SK-N-MC (cell line): ENCODE measurements around the gene B4GAT1.
"Not testable (repeated sequence)": the region's sequence is repeated elsewhere in the genome, so short reads cannot be mapped to it uniquely, and the experiment has no call there.

ENCODE experiments used
- DNase-seq: peaks from one replicate; pipeline ENCODE4 v3.0.0-alpha.2; 2011; ENCODE audit warnings: low read depth, low spot score
- H3K27ac ChIP-seq: fragments of 200-600 bp; sonication (generic); 2 replicates; pipeline ENCODE4 v1.5.1; 2016; ENCODE audit warnings: mixed run types
- H3K36me3 ChIP-seq: fragments of 200-600 bp; sonication (generic); 2 replicates; pipeline ENCODE4 v1.6.1; 2017; ENCODE audit warnings: antibody characterized with exemption, low read length, mixed read lengths; ENCODE audit not compliant: insufficient read depth
- H3K4me3 ChIP-seq: fragments of 200-600 bp; sonication (generic); 2 replicates; pipeline ENCODE4 v1.5.1; 2016
- H3K9ac ChIP-seq: fragments of 200-600 bp; sonication (generic); 2 replicates; pipeline ENCODE4 v1.8.0; 2017; ENCODE audit warnings: mixed run types, mixed read lengths; ENCODE audit not compliant: insufficient read length
- H3K9me3 ChIP-seq: fragments of 200-600 bp; sonication (generic); 2 replicates; pipeline ENCODE4 v1.6.1; 2017; ENCODE audit warnings: low read depth, mild to moderate bottlenecking, antibody characterized with exemption, low read length, moderate library complexity, mixed read lengths
- EZH2 ChIP-seq: fragments of 200-600 bp; sonication (generic); IDR thresholded peaks from one replicate; pipeline ENCODE4 v1.6.1; 2017; ENCODE audit warnings: antibody characterized with exemption
- FOXP2 ChIP-seq: optimal IDR thresholded peaks from 2 replicates; pipeline ENCODE3; 2011; ENCODE audit warnings: mild to moderate bottlenecking, moderate library complexity; ENCODE audit not compliant: insufficient read depth; ENCODE audit errors: extremely low read length, control extremely low read depth
- POLR2AphosphoS5 ChIP-seq: IDR thresholded peaks from 2 replicates; pipeline ENCODE4 v1.6.1; 2012; ENCODE audit warnings: mild to moderate bottlenecking, low read depth, low read length, borderline replicate concordance

B4GAT1 gene

DNA sequence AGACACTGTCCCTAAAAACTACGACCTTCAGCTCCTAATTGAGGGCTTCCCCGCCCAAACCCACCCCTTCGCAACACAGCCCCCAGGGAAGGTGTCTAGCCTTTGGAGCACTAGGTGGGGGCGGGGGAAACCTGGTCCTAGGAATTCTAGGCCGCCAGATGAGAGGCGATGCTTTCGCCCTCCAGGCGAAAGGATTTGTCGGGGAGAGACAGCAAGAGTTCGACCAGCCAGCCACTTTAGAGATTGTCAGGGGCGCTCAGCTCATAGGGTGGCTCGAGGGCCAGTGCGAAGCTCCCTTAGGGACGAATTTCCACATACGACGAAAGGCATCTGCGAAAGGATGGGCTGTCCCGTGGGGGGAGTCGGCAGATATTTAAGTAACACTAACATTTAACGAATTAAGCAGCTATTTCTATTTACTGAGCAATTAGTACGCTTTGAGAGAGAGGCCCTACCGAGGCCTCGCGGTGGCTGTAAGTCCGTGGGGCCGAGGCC is 35.9 kb downstream of the B4GAT1 start:
- TF ChIP-seq EZH2 (no peak), FOXP2 (no peak), POLR2AphosphoS5 (no peak)
- Histone ChIP-seq H3K27ac (peak overlapping the region; percentile 95), H3K4me3 (peak overlapping the region; percentile 93), H3K9ac (peak overlapping the region; percentile 72), H3K9me3 (no peaks in the 10 kb centered on the region), H3K36me3 (no peaks in the 10 kb centered on the region)
- no peak for DNase-seq

DNA sequence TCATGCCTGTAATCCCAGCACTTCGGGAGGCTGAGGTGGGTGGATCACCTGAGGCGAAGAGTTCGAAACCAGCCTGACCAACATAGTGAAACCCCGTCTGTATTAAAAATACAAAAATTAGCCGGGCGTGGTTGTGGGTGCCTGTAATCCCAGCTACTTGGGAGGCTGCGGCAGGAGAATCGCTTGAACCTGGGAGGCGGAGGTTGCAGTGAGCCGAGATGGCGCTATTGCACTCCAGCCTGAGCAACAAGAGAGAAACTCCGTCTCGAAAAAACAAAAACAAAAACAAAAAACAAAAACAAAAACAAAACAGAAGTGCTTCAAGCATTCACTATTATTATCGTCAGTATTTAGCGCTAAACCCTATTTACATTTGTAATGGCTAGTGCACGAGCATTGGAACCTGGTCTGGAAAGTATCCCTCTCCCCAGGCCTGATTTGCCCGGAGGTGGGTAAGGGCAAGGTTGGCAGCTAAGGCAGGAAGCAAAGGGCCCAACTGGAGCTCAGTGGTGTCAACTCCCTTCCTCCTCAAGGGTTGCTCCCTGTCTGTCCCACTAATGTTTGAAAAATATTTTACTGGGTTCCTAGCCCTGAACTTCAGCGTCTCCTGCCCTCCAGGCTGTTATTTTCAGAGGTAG is 36.5 kb downstream of the B4GAT1 start:
- H3K4me3 ChIP-seq, H3K9me3 ChIP-seq, H3K36me3 ChIP-seq, DNase-seq, H3K27ac ChIP-seq, H3K9ac ChIP-seq: not testable (repeated sequence)

DNA sequence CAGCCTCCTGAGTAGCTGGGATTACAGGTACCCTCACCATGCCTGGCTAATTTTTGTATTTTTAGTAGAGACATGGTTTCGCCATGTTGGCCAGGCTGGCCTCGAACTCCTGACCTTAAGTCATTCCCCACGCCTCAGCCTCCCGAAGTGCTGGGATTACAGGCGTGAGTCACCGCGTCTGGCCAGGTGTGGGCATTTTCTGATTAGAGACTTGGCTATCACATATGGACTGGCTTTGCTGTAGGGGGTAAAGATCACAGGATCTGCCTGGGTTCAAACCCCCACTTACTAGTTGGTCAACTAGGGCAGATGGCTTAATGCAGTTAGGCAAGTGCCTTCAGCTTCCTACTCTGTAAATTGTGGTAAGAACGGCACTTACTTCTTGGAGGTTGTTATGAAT is 37.1 kb downstream of the B4GAT1 start:
- Histone ChIP-seq H3K36me3 (no peaks in the 10 kb centered on the region), H3K4me3 (no peak overlapping the region), H3K27ac (no peak overlapping the region), H3K9ac (no peak overlapping the region), H3K9me3 (no peaks in the 10 kb centered on the region)
- TF ChIP-seq FOXP2 (no peak), EZH2 (no peak), POLR2AphosphoS5 (no peak)
- no peak for DNase-seq

DNA sequence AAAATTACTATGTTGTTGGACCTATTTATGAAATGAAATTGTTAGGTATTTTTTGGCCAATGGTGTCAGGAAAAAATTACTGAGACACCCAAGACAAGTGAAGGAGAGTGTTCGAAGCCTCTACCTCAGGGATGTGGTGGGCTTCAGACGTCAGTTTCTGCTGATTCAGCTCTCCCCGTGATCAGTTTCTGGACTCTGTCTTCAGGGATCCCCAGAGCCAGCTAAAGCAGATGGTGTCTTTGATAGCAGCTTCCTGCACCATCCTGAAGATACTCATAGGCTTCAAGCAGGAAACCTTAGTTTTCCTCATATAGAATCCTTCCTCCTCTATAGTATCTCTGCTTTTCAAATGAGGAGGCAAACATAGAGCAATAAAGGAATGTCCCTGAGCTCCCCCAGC is 38.0 kb downstream of the B4GAT1 start:
- Histone ChIP-seq H3K4me3 (no peak overlapping the region), H3K9ac (no peak overlapping the region), H3K36me3 (no peaks in the 10 kb centered on the region), H3K27ac (no peak overlapping the region), H3K9me3 (no peaks in the 10 kb centered on the region)
- no peak for DNase-seq
- TF ChIP-seq EZH2 (no peak), FOXP2 (no peak), POLR2AphosphoS5 (no peak)

DNA sequence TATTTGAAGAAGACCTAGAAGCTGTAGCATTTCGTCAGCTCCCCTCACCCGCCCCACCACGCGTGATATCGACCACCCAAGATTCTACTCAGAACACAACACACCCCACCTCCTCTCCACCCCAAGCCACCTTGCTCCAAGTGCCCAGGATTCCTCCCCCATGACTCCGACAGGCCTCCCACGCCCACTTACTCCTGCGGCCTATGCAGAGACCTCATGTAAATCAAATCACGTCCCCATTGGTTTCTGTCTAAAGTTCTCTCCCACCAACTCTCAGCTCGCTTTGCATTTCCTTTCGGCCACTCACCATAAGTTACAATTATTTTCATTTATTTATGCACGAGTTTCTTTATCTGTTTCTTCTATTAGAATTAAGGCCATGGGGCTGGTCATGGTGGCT is 44.8 kb downstream of the B4GAT1 start:
- TF ChIP-seq FOXP2 (no peak), POLR2AphosphoS5 (no peak), EZH2 (no peak)
- Histone ChIP-seq H3K4me3 (no peak overlapping the region), H3K9ac (no peak overlapping the region), H3K36me3 (no peaks in the 10 kb centered on the region), H3K9me3 (no peaks in the 10 kb centered on the region), H3K27ac (no peak overlapping the region)
- DNase-seq: no peak

DNA sequence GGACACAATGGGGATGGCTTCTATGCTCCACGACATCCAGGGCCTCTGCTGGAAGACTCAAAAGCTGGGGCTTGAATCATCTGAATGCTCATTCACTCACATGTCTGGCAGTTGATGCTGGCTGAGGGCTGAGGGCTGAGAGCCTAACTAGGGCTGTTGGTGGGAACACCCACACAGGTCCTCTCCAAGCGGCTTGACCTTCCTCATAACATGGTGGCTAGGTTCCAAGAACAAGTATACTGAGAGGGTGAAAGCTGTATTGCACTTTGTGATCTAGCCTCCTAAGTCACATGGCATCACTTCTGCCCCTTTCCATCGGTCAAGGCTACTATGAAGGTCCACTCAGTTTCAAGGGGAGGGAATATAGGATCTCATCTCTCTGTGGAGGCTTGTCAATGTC is 48.2 kb downstream of the B4GAT1 start:
- H3K27ac ChIP-seq: no peak overlapping the region
- DNase-seq: no peak
- no peaks in the 10 kb centered on the region for H3K9me3 ChIP-seq
- H3K4me3 ChIP-seq: no peak overlapping the region
- no peak overlapping the region for H3K9ac ChIP-seq
- TF ChIP-seq FOXP2: no peak
- no peak for TF ChIP-seq EZH2
- no peak for TF ChIP-seq POLR2AphosphoS5
- H3K36me3 ChIP-seq: no peaks in the 10 kb centered on the region

DNA sequence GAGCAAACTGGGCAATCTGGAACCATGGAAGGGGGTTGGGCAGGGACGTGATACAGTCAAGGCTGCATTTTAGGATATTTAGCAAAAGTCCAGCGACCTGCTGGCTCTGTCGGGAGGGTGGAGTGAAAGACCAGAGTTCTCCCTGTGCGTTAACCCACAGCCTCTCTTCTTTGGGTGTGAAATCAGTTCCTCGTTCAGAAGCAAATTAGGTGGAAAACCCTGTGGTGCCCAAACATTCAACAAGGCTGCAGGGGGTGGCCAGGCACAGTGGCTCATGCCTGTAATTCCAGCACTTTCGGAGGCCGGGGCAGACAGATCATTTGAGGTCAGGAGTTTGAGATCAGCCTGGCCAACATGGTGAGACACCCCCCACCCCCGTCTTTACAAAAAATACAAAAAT is 49.8 kb downstream of the B4GAT1 start:
- DNase-seq: no peak
- Histone ChIP-seq H3K4me3 (no peak overlapping the region), H3K27ac (no peak overlapping the region), H3K36me3 (no peaks in the 10 kb centered on the region), H3K9me3 (no peaks in the 10 kb centered on the region), H3K9ac (no peak overlapping the region)
- no peak for TF ChIP-seq POLR2AphosphoS5
- no peak for TF ChIP-seq FOXP2
- TF ChIP-seq EZH2: no peak
